Left renal cortex interstitium (tissue), 4 donors: ENCODE data around the gene CADPS. TPM values are rescaled to one million over a fixed set of nuclear protein-coding genes. Genes with fewer than 3 reads are reported as not detected.

Experiments
- DNase-seq, 4 donors: peaks; one replicate each; pipeline ENCODE4 v3.0.0-alpha.2; 2013; ENCODE audit warnings: low read depth in 4 of 4, low spot score in 2 of 4, missing footprints in 1 of 4
- polyA plus RNA-seq, 4 donors: library from polyadenylated mRNA; unstranded; fragments of 120-200 nt; gene quantifications; one replicate each; pipeline ENCODE4 v1.2.1, GENCODE V29; 2013; ENCODE audit not compliant: insufficient read length in 4 of 4

Gene CADPS
- polyA plus RNA-seq, 4 donors: 1.0 to 2.9 (median 1.3) TPM

DNA sequence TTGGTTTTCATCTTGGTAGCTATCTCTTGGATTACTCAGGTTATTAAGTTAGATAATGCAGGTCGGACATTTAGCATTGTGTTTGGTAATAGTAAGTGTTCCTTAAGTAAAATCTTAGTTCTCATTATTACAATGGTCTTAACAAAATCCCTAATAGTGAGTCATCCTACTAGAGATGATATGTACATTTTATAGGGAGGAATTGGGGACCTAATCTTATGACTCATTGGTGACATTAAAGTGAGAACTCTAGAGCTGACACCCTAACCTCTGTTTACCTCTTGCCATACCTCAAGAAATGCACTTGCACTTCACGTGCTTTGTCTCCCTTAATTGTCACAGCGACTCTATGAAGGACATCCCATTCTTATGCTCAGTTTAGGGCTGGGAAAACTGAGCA is 174.9 kb downstream of the CADPS start:
- DNase-seq: no peak

DNA sequence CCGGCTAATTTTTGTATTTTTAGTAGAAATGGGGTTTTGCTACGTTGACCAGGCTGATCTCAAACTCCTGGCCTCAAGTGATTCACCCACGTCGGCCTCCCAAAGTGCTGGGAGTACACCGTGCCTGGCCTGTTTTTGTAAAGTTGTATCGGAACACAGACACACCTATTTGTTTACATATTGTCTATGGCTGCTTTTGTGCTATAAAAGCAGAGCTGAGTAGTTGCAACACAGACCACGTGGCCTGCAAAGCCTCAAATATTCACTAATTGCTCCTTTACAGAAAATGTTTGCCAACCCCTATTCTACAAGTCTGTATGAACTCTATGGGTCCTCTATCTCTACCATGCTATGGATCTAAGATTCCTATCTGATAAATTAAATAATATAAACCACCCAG is 175.5 kb downstream of the CADPS start:
- no peak for DNase-seq

DNA sequence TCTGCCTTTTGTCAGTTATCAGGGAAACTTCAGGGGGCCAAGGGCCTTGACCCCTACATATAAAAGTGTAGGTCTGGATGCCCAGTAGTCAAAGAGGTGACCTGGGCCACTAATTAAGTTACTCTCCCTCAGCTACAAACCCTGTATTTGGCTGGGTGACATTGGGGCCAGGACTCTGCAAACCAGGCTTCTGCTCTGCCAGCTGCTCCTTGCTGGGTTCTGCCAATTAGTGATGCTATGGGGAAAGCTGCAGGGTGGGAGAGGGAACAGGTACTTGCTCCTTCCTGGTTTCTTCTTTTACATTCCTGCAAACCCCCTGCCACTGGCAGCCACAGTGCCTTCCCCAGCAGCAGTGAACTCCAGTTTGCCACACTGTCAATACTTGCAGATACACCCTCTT is 179.2 kb downstream of the CADPS start:
- no peak for DNase-seq

DNA sequence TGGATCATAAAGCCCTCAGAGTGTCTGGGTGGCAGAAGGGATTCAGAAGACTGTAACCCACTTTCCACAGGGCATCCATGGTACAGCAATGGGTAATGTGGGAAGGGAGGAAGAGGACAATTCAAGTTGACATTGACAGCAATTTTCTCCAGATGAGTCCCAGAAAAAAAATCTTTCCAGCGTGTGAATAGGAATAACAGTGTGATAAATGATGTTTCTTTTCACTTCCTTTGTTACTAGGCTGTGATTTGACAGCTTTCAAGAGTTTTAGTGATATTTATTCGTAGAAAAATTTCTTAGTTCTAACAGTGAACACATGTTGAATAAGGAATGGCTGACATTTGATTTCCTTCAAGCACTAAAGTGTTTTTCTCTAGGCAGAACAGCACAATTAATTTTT is 186.4 kb downstream of the CADPS start:
- no peak for DNase-seq

DNA sequence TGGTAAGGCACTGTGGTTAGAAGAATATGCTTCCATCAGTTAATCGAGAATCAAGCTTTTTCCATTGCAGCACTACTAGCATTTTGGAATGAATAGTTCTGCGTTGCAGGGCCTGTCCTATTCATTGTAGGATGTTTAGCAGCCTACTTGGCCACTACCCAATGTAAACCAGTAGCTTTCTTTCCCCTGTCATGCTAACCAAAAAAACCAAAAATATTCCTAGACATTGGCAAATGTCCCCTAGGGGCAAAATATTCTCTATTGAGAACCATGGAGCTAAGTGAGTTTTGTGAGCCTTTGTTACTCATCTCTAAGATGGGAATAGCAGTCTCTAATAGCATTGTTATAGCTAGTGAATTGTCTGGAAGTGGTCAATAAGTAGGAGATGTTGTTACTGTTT is 187.2 kb downstream of the CADPS start:
- DNase-seq: no peak

DNA sequence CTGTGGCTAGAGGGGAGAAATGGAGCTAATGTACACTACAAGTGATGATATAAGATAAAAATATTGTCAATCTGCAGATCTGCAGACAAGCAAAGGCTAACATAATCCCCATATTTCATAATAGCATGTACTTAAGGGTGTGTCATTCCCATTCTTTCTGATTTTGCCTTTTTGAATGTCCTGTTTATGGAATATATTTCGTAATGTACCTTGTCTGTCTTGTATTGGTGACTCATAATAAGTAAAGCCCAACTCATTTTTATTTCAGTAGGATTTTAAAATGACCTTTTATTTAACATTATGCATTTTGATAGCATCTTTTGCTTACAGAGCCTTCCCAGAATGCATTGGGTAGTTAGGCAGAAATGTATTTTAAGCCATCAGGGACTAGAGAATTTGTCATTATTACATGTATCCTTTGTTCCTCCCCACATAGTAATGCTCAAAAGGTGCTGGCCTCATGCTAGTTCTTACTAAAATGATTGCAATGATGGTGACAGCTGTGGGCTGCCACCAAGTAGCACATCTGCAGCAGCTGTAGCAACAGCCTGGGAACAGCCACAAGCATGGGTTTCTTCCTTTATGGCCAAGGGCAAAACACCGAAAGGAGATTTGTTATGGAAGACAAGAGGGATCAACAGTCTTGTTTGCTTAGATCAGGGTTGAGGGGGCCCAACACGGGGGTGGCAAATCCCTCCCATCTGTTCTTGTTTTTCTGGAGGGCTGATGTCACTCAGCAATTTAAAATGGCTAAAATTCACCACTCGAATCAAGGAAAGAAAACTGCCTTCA is 188.5 kb downstream of the CADPS start:
- DNase-seq: no peak

DNA sequence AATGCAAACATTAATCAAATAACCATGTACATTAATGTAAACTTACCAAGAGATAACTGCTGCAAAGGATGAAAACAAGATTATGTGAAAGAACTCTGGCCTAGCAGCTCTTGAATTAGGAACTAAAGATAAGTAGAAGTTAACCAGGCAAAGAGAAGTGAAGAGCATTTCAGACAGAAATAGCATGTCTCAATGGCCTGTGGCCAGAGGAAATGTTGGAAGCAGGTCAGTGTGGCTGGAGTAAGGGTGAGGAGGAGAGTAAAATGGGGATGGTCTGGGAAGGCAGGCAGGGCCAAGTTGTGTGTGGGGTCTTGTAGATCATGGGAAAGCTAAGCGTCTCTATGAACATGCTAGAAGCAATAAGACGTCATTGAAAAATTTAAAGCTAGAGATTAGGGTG is 192.4 kb downstream of the CADPS start:
- DNase-seq: no peak

DNA sequence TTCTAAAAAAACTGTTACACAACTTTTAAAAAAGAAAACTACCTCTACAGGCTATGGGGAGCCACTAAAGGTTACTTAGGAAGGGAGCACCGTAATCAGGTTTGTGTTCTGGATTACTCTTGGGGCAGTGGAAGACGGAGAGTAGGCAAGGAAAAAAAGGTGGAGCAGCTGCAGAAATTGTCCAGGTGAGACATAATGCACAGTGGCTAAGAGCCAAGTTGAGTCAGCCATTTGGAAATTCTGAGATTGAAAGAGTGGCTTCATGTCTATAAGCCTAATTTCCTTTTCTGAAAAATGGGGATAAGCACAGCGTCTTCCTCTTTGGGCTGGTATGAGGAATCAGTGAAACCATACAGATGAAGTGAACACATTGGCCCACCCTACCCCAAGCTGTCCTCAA is 195.2 kb downstream of the CADPS start:
- no peak for DNase-seq

DNA sequence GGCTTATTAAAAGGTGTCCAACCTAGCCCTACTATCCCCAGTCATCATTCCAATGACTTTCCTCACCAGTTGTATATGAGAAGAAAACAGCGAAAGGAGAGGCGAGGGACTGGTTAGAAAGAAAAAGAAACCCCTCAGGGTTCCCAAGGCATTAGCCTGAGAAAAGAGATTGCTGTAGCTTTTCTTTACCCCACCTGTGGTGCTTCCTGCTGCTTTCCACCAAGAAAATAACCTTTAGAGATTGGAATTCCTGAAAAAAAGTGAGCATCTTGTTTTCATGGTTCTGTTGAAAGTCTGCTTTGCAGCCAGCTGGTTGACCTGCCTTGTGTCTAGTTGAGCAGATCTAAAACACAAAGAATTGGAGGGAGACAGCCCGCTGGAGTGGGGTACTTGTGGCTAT is 196.4 kb downstream of the CADPS start:
- no peak for DNase-seq

DNA sequence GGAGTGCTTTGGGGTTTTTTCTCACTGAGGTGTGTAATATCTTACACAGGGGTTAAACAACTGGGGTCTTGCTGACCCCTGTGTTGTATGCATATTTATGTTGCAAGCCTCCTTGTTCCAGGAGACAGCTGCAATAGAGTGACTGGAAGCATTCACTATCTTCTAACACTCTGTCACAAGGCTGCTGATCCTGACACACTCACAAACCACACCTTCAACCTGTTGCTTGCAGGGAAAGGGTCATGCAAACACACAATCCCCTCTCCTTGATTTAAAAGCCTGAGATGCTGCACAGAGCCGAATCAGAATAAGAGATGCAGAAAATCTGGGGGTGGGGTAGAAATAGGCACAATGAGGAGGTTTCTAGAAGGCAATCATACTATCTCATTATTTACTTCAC is 197.3 kb downstream of the CADPS start:
- DNase-seq: no peak

DNA sequence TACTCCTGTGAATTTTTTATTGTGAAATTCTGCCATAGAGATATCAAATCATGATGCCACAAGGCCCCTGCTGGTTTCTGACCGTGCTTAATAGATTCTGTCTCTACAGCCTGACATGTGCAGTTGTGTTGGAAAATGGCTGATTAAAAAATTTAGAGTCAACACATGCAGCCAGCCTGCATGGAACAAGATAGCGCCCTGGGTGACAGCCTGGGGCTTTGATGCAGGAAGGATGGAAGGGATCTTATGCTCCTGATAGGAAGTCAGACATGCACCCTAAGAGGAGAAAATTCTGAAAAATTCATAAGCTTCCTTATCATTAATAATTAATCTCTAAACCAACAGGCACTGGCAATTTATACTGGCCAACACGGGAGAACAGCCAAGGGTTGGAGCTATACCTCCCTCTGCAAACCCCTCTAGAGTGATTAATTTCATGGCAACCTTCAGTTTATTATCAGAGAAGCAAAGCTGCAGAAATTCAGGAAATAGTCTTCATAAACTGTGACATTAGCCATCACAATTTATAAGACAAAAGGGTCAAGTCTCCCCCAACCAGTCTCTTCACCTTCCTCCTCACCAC is 198.4 kb downstream of the CADPS start:
- no peak for DNase-seq

DNA sequence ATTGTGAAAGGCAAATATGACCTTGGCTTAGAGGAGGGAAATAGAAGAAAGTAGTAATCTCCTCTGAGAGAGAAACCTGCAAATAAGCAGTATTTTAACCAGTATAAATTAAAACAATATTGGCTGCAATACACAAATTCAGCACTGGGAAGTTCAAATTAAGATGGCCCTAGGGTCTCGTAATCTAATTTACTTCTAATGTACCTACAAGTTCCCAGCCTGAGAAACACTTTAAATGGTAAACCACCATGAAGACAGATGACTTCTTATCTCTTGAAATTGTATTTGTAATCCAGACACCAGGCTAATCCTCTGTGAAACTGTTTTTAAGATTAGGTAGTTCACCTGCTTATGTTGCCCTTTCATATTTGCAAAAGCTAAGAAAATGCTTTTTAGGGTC is 199.7 kb downstream of the CADPS start:
- no peak for DNase-seq

DNA sequence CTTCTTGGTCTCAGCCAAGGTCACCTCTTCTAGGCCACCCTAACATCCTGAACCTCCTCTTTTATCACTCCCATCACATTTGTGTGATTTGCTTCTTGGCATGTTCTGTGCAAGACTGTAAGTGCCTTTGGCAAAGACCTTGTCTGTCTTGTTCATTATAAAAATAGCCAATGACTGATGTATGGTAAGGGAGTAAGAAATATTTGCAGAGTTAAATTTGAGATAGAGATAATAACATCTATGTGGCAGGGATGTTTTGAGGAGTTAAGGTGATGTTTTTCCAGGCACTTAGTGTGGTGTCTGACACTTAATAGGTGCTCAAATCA is 202.3 kb downstream of the CADPS start:
- no peak for DNase-seq

DNA sequence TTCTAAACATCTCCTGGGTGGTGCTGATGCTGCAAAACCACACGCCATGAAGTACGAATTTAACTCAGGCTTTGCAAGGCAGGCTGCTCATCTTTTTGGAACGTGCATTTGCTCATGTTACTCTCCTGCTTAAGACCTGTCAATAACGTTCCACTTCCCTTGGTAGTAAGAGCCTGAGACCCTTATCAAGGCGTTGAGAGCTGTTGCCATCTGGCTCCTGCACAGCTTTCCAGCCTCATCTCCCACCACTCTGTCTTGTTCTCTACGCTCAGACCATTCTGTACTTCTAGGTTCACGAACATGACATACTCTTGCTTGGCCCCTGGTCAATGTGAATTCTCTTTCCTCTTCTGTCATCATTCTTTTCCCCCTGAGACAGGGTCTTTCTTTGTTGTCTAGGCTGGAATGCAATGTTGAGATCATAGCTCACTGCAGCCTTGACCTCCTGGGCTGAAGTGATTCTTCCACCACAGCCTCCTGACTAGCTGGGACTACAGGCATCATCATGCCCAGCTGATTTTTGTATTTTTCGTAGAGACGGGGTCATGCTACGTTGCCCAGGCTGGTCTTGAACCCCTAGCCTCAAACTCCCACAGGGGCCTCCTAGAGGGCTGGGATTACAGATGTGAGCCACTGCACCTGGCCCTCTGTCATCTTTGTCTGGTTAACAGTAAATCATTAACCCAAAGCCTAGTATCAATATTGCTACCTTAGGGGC is 202.8 kb downstream of the CADPS start:
- no peak for DNase-seq

DNA sequence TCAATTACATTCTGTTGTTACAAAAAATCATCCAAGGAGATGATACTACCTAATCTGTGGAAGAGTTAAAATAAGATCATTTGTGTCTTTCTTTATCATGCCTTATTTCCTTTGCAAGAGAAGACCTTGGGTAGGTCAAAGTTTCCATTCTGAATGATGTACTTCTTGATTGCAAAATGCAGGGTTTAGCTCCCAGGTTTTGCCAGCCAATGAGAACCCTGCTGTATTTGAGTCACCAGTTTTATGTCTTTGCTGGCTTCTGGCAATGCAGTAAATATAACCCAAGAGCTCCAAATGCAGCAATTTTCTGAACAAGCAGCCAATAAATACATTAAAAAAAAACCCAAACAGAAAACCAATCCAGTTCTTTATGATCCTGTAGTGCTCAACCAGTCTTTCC is 204.9 kb downstream of the CADPS start:
- no peak for DNase-seq

DNA sequence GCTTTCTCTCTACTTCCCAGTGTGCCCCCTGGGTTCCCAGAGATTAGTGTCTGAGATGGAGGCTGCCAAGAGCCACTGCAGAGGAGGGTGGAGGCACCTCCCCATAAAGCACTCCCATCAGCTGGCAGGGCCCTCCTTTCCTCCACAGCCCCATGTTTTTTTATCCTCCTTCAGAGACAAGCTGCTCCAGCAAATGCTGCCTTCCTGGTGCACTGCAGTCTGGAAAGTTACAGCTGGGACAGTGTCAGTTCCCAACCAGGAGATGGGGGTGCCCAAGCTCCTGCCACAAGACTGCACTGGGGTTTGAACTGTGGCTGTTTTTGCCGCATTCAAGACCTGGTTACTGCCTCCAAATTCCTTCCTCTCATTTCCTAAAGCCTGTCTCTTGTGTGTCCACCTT is 206.1 kb downstream of the CADPS start:
- DNase-seq: no peak

DNA sequence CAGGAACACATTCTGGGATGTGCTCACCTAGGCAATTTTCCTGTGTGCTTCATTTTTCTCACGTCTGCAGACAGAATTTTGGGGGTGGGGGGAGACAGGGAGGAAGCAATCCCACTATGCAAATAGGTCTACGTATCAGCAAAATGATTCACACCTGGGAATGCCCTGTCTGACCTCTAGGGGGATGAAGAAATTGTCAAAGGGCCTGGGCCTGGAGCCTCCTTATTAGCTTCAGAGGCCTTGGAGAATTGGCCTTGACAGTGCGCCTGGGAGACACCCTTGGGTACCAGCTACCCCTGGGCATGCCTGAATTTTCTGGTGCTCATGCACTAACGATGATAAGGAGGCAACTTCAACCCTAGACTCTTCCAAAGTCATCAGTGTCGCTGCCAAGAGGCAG is 207.5 kb downstream of the CADPS start:
- no peak for DNase-seq

DNA sequence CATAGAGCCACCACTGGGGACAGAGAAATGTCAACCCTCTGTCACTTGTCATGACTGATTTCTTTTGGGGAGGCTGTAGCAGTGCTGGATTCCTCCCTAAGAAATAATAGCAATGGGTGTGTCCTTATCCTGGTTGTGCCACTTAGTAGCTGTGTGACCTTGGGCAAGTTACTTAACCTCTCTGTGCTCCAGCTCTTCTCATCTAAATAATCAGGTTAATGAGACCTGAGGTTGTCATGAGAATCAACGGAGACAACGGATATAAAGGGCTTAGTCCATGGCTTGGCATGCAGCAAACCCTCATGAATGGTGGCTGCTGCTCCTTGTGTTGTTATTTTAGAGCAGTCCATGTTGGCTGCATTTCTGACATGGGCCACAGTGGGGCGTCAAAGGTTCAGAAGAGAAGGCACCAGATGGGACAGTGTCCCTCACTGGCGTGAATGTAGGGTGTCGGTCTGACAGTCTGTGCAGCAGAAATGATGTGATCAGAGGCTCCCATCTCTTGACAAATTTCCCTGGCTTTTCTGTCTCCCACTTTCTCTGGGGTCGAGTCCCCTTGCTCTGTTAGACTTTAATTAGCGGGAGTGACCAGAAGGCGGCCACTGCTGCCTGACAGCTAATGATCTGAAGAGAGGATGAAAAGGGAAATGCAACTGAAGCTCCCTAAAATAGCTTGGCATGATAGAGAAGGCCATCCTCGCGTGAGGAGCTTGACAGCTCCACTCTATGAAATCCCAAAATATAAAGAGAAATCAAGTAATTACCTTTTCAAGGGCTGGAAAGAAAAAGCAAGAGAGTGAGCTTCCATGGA is 209.4 kb downstream of the CADPS start:
- peak; percentile 21 to 62 (median 32) for DNase-seq

DNA sequence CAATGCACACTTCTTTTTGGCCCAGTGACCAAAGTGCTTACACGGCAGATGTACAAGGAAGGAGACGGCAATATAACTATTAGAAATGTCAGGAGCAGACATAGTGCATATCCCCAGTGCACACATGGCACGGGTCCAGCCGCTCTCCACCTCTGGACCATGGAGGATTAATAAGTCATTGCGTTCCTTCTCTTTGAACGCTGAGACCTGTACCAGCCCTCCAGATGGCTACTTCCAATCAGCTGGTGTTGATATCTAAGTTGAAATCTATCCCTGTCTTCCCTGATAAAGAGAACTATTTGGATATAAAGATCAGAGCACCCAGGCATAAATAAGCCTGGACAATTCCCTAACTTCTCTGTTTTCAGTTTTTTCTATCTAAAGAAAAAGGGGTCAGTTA is 212.5 kb downstream of the CADPS start:
- DNase-seq: no peak

DNA sequence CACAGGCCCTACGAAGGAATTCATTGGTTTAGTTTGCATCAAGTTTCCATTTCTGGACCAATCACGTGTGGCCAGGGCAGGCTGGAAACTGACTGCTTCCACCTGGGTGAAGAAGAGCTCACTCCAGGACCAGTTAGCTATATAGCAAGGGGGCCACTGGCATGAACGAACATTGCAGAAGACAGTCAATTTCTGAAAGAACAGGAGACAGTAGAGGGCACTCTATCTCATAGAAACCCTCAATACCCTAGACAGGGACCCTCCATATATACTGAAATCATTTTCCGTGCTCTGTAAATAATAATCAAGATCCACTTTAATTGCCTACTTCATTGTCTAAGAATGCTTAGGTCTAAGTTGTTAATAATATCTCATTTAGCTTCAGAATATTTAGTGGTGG is 215.6 kb downstream of the CADPS start:
- DNase-seq: no peak

DNA sequence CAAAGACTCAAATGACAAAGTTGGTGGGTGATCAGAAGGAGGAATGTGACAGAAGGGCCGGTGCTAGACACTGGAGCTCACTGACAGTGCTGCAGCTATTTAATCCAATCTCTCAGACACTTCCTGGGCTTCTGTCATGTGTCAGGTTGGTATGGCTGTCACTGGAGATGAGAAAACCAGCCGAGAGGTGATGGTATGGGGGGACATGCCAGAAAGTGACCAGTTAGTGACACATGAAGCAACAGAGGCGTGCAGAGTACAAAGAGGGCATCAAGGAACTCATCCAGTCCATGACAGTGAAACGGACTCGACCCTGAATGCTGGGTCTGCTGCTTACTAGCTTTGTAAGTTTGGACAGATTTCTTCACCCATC is 219.5 kb downstream of the CADPS start:
- DNase-seq: no peak
